NCI-H1436 treated with DMSO at 0.1 percent for 48 hours (cell line): ENCODE measurements around the gene NCSTN.
"Not testable (repeated sequence)": the region's sequence is repeated elsewhere in the genome, so short reads cannot be mapped to it uniquely, and the experiment has no call there.

Source experiments
- DNase-seq: peaks from one replicate; lab custom pipeline; 2025; lab: John Stamatoyannopoulos, UW

NCSTN gene

GRCh38 chr1:160371756-160372155 is 28.6 kb downstream of the NCSTN start:
- DNase-seq: no peak

- DNase-seq: no peak
Measured at GRCh38 chr1:160373696-160374095, 30.5 kb downstream of the NCSTN start.

GRCh38 chr1:160374306-160375110 is 31.3 kb downstream of the NCSTN start:
- no peak for DNase-seq

- DNase-seq: no peak
Measured at GRCh38 chr1:160375788-160376524, 32.8 kb downstream of the NCSTN start.

GRCh38 chr1:160376525-160377131 is 33.4 kb downstream of the NCSTN start:
- peak; percentile 47 for DNase-seq

GRCh38 chr1:160377585-160378206 is 34.5 kb downstream of the NCSTN start:
- DNase-seq: no peak

GRCh38 chr1:160384812-160385211 is 41.6 kb downstream of the NCSTN start:
- DNase-seq: not testable (repeated sequence)

GRCh38 chr1:160388406-160388805 is 45.2 kb downstream of the NCSTN start:
- not testable (repeated sequence) for DNase-seq

- no peak for DNase-seq
Measured at GRCh38 chr1:160394673-160395072, 51.5 kb downstream of the NCSTN start.

- DNase-seq: no peak
Measured at GRCh38 chr1:160397651-160398050, 54.5 kb downstream of the NCSTN start.

GRCh38 chr1:160398823-160399222 is 55.6 kb downstream of the NCSTN start:
- no peak for DNase-seq

- no peak for DNase-seq
Measured at GRCh38 chr1:160399544-160400222, 56.5 kb downstream of the NCSTN start.

- no peak for DNase-seq
Measured at GRCh38 chr1:160400223-160400645, 57.1 kb downstream of the NCSTN start, which contains the start of gene VANGL2. TSS of gene VANGL2 (plus strand) at chr1:160400564. CDS start at chr1:160415838, 15,274 bp downstream.

- DNase-seq: no peak
Measured at GRCh38 chr1:160400646-160401486, 57.7 kb downstream of the NCSTN start.

- DNase-seq: no peak
Measured at GRCh38 chr1:160401487-160401805, 58.3 kb downstream of the NCSTN start.

GRCh38 chr1:160402001-160402795 is 59.0 kb downstream of the NCSTN start:
- DNase-seq: no peak

GRCh38 chr1:160403244-160403643 is 60.1 kb downstream of the NCSTN start:
- DNase-seq: no peak

- DNase-seq: no peak
Measured at GRCh38 chr1:160404094-160404493, 60.9 kb downstream of the NCSTN start.

GRCh38 chr1:160405331-160405877 is 62.2 kb downstream of the NCSTN start:
- DNase-seq: no peak
